ENCODE results near the gene TSHB.

TSHB gene

GRCh38 chr1:115056395-115056798 is 26.8 kb downstream of the TSHB start:
- no peaks in the 10 kb centered on the region for H3K4me1 ChIP-seq (ENCODE audit: control insufficient read depth, low read length)
- no peaks in the 10 kb centered on the region for H3K9me3 ChIP-seq (ENCODE audit: control insufficient read depth, insufficient read depth, low read length)
- no peak overlapping the region for H3K4me2 ChIP-seq (ENCODE audit: low read length)
- H4K20me1 ChIP-seq (ENCODE audit: control insufficient read depth, insufficient read depth, low read depth, low read length): no peaks in the 10 kb centered on the region
- no peak overlapping the region for H3K27ac ChIP-seq (ENCODE audit: low read depth, low read length)
- H3F3A ChIP-seq (ENCODE audit: control insufficient read depth, insufficient read depth): no peaks in the 10 kb centered on the region
- H3K79me2 ChIP-seq (ENCODE audit: control insufficient read depth, low read length): no peaks in the 10 kb centered on the region
- no peaks in the 10 kb centered on the region for H3K9me2 ChIP-seq (replicated peaks; ENCODE audit: control insufficient read depth, low read length)
- peaks cover 8% of the 10 kb centered on the region for H3K27me3 ChIP-seq (ENCODE audit: control insufficient read depth, low read length)
- no peaks in the 10 kb centered on the region for H3K36me3 ChIP-seq (ENCODE audit: control insufficient read depth, low read length)
- no peak overlapping the region for H3K4me3 ChIP-seq (ENCODE audit: low read length)
- TF ChIP-seq EZH2phosphoT487 (IDR thresholded peaks at IDR 0.05; ENCODE audit: borderline replicate concordance, low read length): no peak
- TF ChIP-seq, protein P1, sequence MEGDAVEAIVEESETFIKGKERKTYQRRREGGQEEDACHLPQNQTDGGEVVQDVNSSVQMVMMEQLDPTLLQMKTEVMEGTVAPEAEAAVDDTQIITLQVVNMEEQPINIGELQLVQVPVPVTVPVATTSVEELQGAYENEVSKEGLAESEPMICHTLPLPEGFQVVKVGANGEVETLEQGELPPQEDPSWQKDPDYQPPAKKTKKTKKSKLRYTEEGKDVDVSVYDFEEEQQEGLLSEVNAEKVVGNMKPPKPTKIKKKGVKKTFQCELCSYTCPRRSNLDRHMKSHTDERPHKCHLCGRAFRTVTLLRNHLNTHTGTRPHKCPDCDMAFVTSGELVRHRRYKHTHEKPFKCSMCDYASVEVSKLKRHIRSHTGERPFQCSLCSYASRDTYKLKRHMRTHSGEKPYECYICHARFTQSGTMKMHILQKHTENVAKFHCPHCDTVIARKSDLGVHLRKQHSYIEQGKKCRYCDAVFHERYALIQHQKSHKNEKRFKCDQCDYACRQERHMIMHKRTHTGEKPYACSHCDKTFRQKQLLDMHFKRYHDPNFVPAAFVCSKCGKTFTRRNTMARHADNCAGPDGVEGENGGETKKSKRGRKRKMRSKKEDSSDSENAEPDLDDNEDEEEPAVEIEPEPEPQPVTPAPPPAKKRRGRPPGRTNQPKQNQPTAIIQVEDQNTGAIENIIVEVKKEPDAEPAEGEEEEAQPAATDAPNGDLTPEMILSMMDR (IDR thresholded peaks at IDR 0.05; ENCODE audit: low read depth, low read length, poor library complexity, severe bottlenecking): no peak

DNA sequence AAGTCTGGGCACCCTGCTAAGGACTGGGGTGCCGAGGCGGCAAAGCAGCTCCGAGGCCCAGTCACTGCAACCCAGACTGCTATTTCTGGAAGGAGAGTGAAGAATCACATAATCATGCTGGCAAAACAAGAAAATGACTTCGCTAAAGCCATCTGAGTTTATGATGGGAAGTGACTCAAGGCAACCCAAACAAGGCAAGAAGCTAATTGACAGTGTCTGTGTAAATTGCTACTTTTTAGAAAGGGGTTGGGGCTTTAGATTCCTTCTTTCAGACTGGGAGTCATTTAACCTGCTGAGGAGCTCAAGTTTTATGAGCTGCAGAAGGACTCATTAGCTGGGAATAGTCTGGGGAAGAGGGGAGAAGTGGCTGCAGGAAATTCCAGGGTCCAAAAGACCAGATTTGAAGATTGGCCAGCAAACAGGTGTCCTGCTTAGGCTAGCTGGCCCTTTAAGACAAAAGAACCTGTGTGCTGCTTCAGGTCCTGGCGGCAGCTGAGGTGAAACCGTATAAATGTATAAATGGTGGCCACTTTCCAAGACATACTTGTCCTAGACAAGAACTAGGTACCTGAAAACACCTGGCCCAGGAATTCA is 28.1 kb downstream of the TSHB start:
- no peaks in the 10 kb centered on the region for H3K4me1 ChIP-seq (ENCODE audit: control insufficient read depth, low read length)
- H3K4me3 ChIP-seq (ENCODE audit: low read length): no peak overlapping the region
- H3K36me3 ChIP-seq (ENCODE audit: control insufficient read depth, low read length): no peaks in the 10 kb centered on the region
- no peak overlapping the region for H3K4me2 ChIP-seq (ENCODE audit: low read length)
- no peak for TF ChIP-seq EZH2phosphoT487 (IDR thresholded peaks at IDR 0.05; ENCODE audit: borderline replicate concordance, low read length)
- TF ChIP-seq, protein P1 (IDR thresholded peaks at IDR 0.05; ENCODE audit: low read depth, low read length, poor library complexity, severe bottlenecking): no peak
- no peaks in the 10 kb centered on the region for H3F3A ChIP-seq (ENCODE audit: control insufficient read depth, insufficient read depth)
- H4K20me1 ChIP-seq (ENCODE audit: control insufficient read depth, insufficient read depth, low read depth, low read length): no peaks in the 10 kb centered on the region
- H3K9me3 ChIP-seq (ENCODE audit: control insufficient read depth, insufficient read depth, low read length): no peaks in the 10 kb centered on the region
- no peaks in the 10 kb centered on the region for H3K79me2 ChIP-seq (ENCODE audit: control insufficient read depth, low read length)
- H3K27me3 ChIP-seq (ENCODE audit: control insufficient read depth, low read length): peaks cover 4% of the 10 kb centered on the region
- H3K27ac ChIP-seq (ENCODE audit: low read depth, low read length): no peak overlapping the region
- no peaks in the 10 kb centered on the region for H3K9me2 ChIP-seq (replicated peaks; ENCODE audit: control insufficient read depth, low read length)

- no peaks in the 10 kb centered on the region for H3F3A ChIP-seq (ENCODE audit: control insufficient read depth, insufficient read depth)
- no peaks in the 10 kb centered on the region for H3K9me3 ChIP-seq (ENCODE audit: control insufficient read depth, insufficient read depth, low read length)
- H3K36me3 ChIP-seq (ENCODE audit: control insufficient read depth, low read length): no peaks in the 10 kb centered on the region
- no peaks in the 10 kb centered on the region for H3K4me1 ChIP-seq (ENCODE audit: control insufficient read depth, low read length)
- H3K9me2 ChIP-seq (replicated peaks; ENCODE audit: control insufficient read depth, low read length): no peaks in the 10 kb centered on the region
- no peak overlapping the region for H3K27ac ChIP-seq (ENCODE audit: low read depth, low read length)
- TF ChIP-seq, protein P1 (IDR thresholded peaks at IDR 0.05; ENCODE audit: low read depth, low read length, poor library complexity, severe bottlenecking): no peak
- no peak for TF ChIP-seq EZH2phosphoT487 (IDR thresholded peaks at IDR 0.05; ENCODE audit: borderline replicate concordance, low read length)
- H3K4me3 ChIP-seq (ENCODE audit: low read length): no peak overlapping the region
- H3K27me3 ChIP-seq (ENCODE audit: control insufficient read depth, low read length): peaks cover 4% of the 10 kb centered on the region
- H4K20me1 ChIP-seq (ENCODE audit: control insufficient read depth, insufficient read depth, low read depth, low read length): no peaks in the 10 kb centered on the region
- H3K4me2 ChIP-seq (ENCODE audit: low read length): no peak overlapping the region
- H3K79me2 ChIP-seq (ENCODE audit: control insufficient read depth, low read length): no peaks in the 10 kb centered on the region
These were observed 29.7 kb downstream of the TSHB start for GRCh38 chr1:115059316-115059715.

Data from DOHH2 (cell line).